OCI-LY7 (cell line): ENCODE measurements around the gene ACACA. TPM values are rescaled to one million over a fixed set of nuclear protein-coding genes. Genes with fewer than 3 reads are reported as not detected.

ENCODE experiments used
- BruUV-seq: library from RNA; stranded (reverse); fragments of 400-500 nt; replicated peaks from 2 replicates; lab custom pipeline; 2021; lab: Mats Ljungman, UMichigan
- CTCF ChIA-PET: fragments of 300-600 bp; sonication (Branson Sonifier 250); formaldehyde crosslinking; loops from one replicate; lab custom pipeline; 2022; ENCODE audit warnings: antibody characterized with exemption; ENCODE audit not compliant: unreplicated experiment; lab: Charles Lee
- POLR2A ChIA-PET: fragments of 300-600 bp; sonication (Branson Sonifier 250); formaldehyde crosslinking; loops from one replicate; lab custom pipeline; 2022; ENCODE audit warnings: antibody characterized with exemption; lab: Charles Lee
- DNase-seq: peaks from one replicate; pipeline ENCODE4 v3.0.0-alpha.2; 2015; ENCODE audit warnings: low spot score
- H2AFZ ChIP-seq: fragments of 200-600 bp; sonication (generic), shearing (Covaris generic); 2 replicates; pipeline ENCODE4 v1.6.1; 2014; ENCODE audit warnings: mild to moderate bottlenecking, antibody characterized with exemption, low read length, moderate library complexity
- H3K27ac ChIP-seq: fragments of 200-600 bp; sonication (generic); 2 replicates; pipeline ENCODE4 v1.5.1; 2014; ENCODE audit warnings: mixed run types, low read depth, mild to moderate bottlenecking, moderate library complexity, low read length, inconsistent platforms; ENCODE audit not compliant: poor library complexity, severe bottlenecking
- H3K36me3 ChIP-seq: fragments of 200-600 bp; sonication (generic); 2 replicates; pipeline ENCODE4 v1.6.1; 2014; ENCODE audit warnings: mild to moderate bottlenecking, antibody characterized with exemption, low read length, moderate library complexity, mixed read lengths; ENCODE audit not compliant: insufficient read depth
- H3K4me1 ChIP-seq: fragments of 200-600 bp; sonication (generic); 2 replicates; pipeline ENCODE4 v1.5.1; 2014; ENCODE audit warnings: mild to moderate bottlenecking, low read length; ENCODE audit not compliant: insufficient read depth, poor library complexity, severe bottlenecking
- H3K4me2 ChIP-seq: fragments of 200-600 bp; sonication (generic); 2 replicates; pipeline ENCODE4 v1.6.1; 2014; ENCODE audit warnings: mild to moderate bottlenecking, low read length
- H3K4me3 ChIP-seq: fragments of 200-600 bp; sonication (generic); 2 replicates; pipeline ENCODE4 v1.5.1; 2014; ENCODE audit warnings: mild to moderate bottlenecking, low read depth, low read length; ENCODE audit not compliant: poor library complexity, severe bottlenecking
- H3K79me2 ChIP-seq: fragments of 200-600 bp; sonication (generic); 2 replicates; pipeline ENCODE4 v1.6.1; 2016; ENCODE audit warnings: low read depth, mild to moderate bottlenecking, low read length, moderate library complexity, mixed read lengths; ENCODE audit not compliant: insufficient read depth
- H3K9me2 ChIP-seq: fragments of 200-600 bp; sonication (generic); 2 replicates; pipeline ENCODE4 v1.6.1; 2016; ENCODE audit warnings: mild to moderate bottlenecking, low read length, mixed read lengths; ENCODE audit not compliant: insufficient read depth
- H3K9me3 ChIP-seq: fragments of 200-600 bp; sonication (generic); 2 replicates; pipeline ENCODE4 v1.6.1; 2014; ENCODE audit warnings: mild to moderate bottlenecking, mixed run types, low read length, mixed read lengths
- H4K20me1 ChIP-seq: fragments of 200-600 bp; sonication (generic); 2 replicates; pipeline ENCODE4 v1.6.1; 2014; ENCODE audit warnings: mild to moderate bottlenecking, antibody characterized with exemption, low read length, moderate library complexity, mixed read lengths; ENCODE audit not compliant: insufficient read depth
- CTCF ChIP-seq: fragments of 200-600 bp; sonication (generic); conservative IDR thresholded peaks from 2 replicates; pipeline ENCODE4 v1.5.1; 2014; ENCODE audit warnings: mild to moderate bottlenecking, antibody characterized with exemption, low read length, moderate library complexity, mixed read lengths
- EZH2phosphoT487 ChIP-seq: fragments of 200-600 bp; sonication (generic); IDR thresholded peaks from 2 replicates; pipeline ENCODE4 v1.6.1; 2018; ENCODE audit warnings: low read depth, borderline replicate concordance, mild to moderate bottlenecking, mixed run types, antibody characterized with exemption, low read length, moderate library complexity, mixed read lengths
- intact Hi-C: fragments of 100-400 bp; cut with micrococcal nuclease; formaldehyde crosslinking; loops from one replicate; pipeline ENCODE4 v1.10.0; 2022; ENCODE audit not compliant: unreplicated experiment
- total RNA-seq, 2 experiments: library from RNA; depleted of rRNA in 1 of 2; stranded (reverse); fragments of >200 nt in 1 of 2; shearing (Covaris generic) in 1 of 2; gene quantifications; 2 replicates each; pipeline ENCODE4 v1.2.3, GENCODE V29; 2014 to 2022

Gene ACACA
- total RNA-seq, 2 experiments from 2014 or later: 32.1 to 98.3 TPM

- DNase-seq: no peak
- no peak overlapping the region for H3K4me3 ChIP-seq
- no peak overlapping the region for H3K27ac ChIP-seq
- CTCF ChIA-PET: no interaction called here
- TF ChIP-seq EZH2phosphoT487 (no peak), CTCF (no peak)
- intact Hi-C loops: no loop called here
- H3K36me3 ChIP-seq: peaks cover 64% of the 10 kb centered on the region
- H4K20me1 ChIP-seq: no peaks in the 10 kb centered on the region
- H3K4me2 ChIP-seq: no peak overlapping the region
- POLR2A ChIA-PET: no interaction called here
- no peak overlapping the region for H2AFZ ChIP-seq
- H3K4me1 ChIP-seq: no peaks in the 10 kb centered on the region
- no peaks in the 10 kb centered on the region for H3K9me2 ChIP-seq
- no TSS peak for BruUV-seq
- H3K79me2 ChIP-seq: no peaks in the 10 kb centered on the region
- H3K9me3 ChIP-seq: no peaks in the 10 kb centered on the region
These were observed 151.2 kb downstream of the ACACA start for GRCh38 chr17:37255432-37255831.

DNA sequence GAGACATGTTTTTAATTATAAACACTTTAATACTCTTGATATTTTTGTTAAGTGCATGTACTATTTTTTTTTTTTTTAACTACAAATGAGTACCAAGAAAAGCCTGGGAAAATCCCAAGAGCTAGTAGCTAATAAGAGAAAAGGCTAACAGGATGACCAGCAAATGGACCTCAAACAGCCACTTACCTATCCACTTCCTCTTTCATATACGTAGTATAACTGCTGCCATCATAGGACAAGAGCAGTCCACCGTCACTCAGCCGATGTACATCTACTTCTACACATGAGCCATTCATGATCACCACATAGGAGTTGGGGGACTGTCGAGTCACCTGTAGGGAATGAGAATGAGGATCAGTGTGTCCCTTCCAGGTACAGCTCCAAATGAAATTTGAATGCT lies 158.8 kb downstream of the ACACA start:
- Histone ChIP-seq H3K4me2 (no peak overlapping the region), H3K79me2 (no peaks in the 10 kb centered on the region), H3K27ac (no peak overlapping the region), H2AFZ (no peak overlapping the region), H3K36me3 (peaks cover 92% of the 10 kb centered on the region), H3K9me2 (no peaks in the 10 kb centered on the region), H3K4me1 (no peaks in the 10 kb centered on the region), H3K9me3 (no peaks in the 10 kb centered on the region), H4K20me1 (no peaks in the 10 kb centered on the region), H3K4me3 (no peak overlapping the region)
- no peak for DNase-seq
- ChIA-PET POLR2A (interaction anchor here (1.2 kb wide), 1 partner anchor 29 kb away, joined by 3 read pairs; no protein-coding TSS in a partner anchor), CTCF (no interaction called here)
- no peak for TF ChIP-seq CTCF
- no peak for TF ChIP-seq EZH2phosphoT487
- no TSS peak for BruUV-seq
- intact Hi-C loops: loop anchor here (10.0 kb wide), 1 partner anchor 127 kb away; the partner anchor contains the start of gene C17orf78

GRCh38 chr17:37246085-37246484 lies 160.6 kb downstream of the ACACA start:
- no peak overlapping the region for H3K27ac ChIP-seq
- CTCF ChIA-PET: no interaction called here

More at GRCh38 chr17:37246085-37246484, 160.6 kb downstream of the ACACA start:
- Histone ChIP-seq H3K4me3 (no peak overlapping the region), H3K9me2 (no peaks in the 10 kb centered on the region), H3K9me3 (no peaks in the 10 kb centered on the region), H3K4me1 (no peaks in the 10 kb centered on the region), H3K79me2 (no peaks in the 10 kb centered on the region), H3K36me3 (peaks cover 94% of the 10 kb centered on the region), H4K20me1 (no peaks in the 10 kb centered on the region), H2AFZ (no peak overlapping the region), H3K4me2 (no peak overlapping the region)
- intact Hi-C loops: loop anchor here (10.0 kb wide), 1 partner anchor 129 kb away; the partner anchor contains the start of gene C17orf78
- no TSS peak for BruUV-seq
- TF ChIP-seq EZH2phosphoT487 (no peak), CTCF (no peak)
- no peak for DNase-seq
- POLR2A ChIA-PET: no interaction called here
